Astrocyte of the cerebellum (primary cell): ENCODE data around the gene PUSL1.
A peak's percentile ranks its signal among the peaks of the same experiment; 100 is the strongest.

ENCODE experiments used
- DNase-seq: peaks from one replicate; pipeline ENCODE4 v3.0.0-alpha.2; 2011; ENCODE audit warnings: low read depth
- H3K4me3 ChIP-seq: 2 replicates; pipeline ENCODE4 v1.5.1; 2011; ENCODE audit warnings: mild to moderate bottlenecking, low read depth, low read length, moderate library complexity
- in situ Hi-C: cut with HindIII; loops from 2 replicates; pipeline ENCODE4 v1.10.0; 2017; ENCODE audit warnings: low sequenced_read_pairs
- TF ChIP-seq, protein P1 (sequence below): IDR thresholded peaks from 2 replicates; pipeline ENCODE4 v1.5.1; 2012; ENCODE audit warnings: low read length, low read depth, moderate library complexity, mild to moderate bottlenecking; ENCODE audit errors: missing control alignments

The PUSL1 gene

GRCh38 chr1:1262758-1263157 is 45.6 kb upstream of the PUSL1 start:
- in situ Hi-C loops, result no loop called here
- no peak overlapping the region for H3K4me3 ChIP-seq
- TF ChIP-seq, protein P1, sequence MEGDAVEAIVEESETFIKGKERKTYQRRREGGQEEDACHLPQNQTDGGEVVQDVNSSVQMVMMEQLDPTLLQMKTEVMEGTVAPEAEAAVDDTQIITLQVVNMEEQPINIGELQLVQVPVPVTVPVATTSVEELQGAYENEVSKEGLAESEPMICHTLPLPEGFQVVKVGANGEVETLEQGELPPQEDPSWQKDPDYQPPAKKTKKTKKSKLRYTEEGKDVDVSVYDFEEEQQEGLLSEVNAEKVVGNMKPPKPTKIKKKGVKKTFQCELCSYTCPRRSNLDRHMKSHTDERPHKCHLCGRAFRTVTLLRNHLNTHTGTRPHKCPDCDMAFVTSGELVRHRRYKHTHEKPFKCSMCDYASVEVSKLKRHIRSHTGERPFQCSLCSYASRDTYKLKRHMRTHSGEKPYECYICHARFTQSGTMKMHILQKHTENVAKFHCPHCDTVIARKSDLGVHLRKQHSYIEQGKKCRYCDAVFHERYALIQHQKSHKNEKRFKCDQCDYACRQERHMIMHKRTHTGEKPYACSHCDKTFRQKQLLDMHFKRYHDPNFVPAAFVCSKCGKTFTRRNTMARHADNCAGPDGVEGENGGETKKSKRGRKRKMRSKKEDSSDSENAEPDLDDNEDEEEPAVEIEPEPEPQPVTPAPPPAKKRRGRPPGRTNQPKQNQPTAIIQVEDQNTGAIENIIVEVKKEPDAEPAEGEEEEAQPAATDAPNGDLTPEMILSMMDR, result no peak
- DNase-seq, result no peak

DNA sequence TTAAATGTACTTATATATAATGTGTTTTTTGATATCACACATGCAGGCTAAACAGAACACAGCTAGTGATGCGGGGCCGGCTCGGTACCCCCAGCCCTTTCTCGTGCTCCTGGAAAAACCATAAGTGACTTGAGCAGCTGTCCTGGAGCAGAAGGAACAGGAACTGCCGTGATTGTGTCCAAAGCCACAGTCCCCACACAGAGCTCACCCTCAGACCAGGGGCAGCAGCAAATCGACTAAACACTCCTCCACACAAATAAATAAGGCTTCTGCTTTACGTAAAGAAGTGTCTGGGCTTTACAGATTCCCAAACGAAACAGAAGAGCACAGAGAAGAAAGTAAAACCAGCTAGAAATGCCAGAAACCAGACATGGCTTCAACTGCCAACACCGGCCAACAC is 44.4 kb upstream of the PUSL1 start:
- TF ChIP-seq, protein P1, result no peak
- in situ Hi-C loops, result no loop called here

DNA sequence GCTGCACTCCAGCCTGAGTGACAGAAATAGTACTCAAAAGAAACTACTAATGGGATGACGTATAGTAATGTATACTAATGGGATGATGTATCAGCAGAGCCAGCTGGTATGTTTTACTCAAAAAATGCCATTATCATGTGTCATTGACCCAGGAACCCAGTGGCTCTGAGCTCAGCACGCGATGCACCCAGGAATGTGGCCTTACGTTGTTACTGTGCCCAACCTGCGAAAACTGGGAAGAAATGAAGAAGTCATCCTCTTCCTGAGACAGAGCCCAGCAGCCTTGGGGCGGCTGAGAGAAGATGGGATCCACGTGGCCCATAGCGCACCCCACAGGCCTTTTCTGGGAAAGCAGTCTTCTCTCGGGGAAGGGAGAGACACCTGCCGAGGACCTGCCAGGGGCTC is 43.5 kb upstream of the PUSL1 start:
- in situ Hi-C loops, result no loop called here
- DNase-seq, result peak; percentile 87
- TF ChIP-seq, protein P1, result peak; percentile 53

More for the DNA sequence above, 44.4 kb upstream of the PUSL1 start:
- no peak for DNase-seq
- H3K4me3 ChIP-seq, result no peak overlapping the region

DNA sequence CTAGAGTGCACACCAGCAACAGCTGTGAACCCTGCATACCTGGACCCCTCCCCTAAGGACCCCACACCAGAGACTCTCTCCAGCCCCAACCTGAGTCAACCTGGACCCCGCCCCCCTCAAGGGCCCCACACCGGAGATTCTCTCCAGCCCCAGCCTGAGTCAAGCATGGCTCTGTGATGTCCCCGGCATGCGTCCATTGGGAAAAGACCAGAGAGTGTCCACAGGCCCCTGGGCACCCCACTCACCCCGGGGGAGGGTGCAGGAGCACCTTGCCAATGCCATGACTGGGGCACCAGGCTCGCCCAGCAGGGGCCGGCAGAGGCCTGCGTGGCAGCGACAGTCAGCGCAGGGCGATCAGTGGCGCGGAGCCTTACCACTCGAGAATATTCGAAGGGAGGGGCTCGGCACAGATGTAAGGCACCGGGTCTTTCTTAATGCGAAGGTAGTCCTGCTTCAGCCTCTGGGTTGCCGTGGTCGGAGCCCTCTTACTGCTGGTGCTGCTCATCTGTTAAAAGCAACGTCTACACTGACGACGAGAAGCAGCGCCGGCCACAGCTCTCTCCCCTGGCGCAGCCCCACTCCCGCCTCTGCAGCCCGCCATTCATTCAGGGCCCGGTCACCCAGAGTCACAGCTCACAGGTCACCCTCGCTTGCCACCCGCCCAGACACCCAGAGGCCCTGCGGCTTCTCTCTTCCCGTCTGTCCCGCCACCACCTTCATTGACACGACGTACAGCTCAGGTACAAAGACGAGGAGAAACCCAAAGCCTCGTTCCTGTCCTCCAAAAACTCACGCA is 40.7 kb upstream of the PUSL1 start:
- in situ Hi-C loops, result no loop called here
- no peak overlapping the region for H3K4me3 ChIP-seq
- TF ChIP-seq, protein P1, result no peak
- no peak for DNase-seq

More for the DNA sequence above, 43.5 kb upstream of the PUSL1 start:
- no peak overlapping the region for H3K4me3 ChIP-seq

DNA sequence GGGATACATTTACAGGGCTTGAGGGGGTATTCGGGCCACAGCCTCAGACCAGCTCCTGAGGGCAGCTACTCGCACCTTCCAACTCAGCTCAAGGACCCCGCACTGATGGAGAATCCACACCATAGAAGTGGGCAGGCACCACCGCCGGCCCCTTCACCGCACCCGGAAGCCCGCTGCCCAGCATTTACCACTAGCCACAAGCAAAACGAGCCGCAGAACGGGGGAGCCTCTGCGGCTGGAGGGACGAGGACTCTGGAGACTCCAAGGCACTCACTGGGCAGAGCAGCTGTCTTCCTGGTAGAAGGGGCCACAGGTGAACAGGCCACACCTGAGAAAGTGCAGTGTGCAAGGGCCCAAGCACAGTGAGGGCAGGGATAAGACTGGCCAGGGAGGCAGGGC is 40.1 kb upstream of the PUSL1 start:
- in situ Hi-C loops, result no loop called here
- TF ChIP-seq, protein P1, result no peak
- H3K4me3 ChIP-seq, result no peak overlapping the region
- DNase-seq, result no peak

DNA sequence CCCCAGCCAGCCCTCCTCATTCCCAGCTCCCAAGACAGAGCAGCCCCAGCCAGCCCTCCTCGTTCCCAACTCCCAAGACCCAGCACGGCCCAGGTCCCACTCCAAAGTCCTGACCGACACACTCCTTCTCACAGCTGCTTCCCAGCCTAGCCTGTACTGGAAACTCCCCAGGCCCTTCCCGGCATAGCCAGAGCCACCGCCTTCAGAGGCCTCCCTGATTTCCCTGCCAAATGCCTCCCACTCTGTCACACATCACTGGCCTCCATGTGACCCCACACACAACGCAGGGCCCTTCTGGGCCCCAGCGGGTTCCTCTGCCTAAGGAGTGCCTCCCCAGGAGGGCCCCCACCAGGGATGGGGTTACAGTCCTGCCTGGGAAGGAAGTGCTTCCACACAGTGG is 37.6 kb upstream of the PUSL1 start:
- in situ Hi-C loops, result no loop called here

More for the DNA sequence above, 37.6 kb upstream of the PUSL1 start:
- TF ChIP-seq, protein P1, result no peak
- DNase-seq, result no peak
- H3K4me3 ChIP-seq, result no peak overlapping the region
